ENCODE data around the gene DGKQ.

Gene DGKQ

DNA sequence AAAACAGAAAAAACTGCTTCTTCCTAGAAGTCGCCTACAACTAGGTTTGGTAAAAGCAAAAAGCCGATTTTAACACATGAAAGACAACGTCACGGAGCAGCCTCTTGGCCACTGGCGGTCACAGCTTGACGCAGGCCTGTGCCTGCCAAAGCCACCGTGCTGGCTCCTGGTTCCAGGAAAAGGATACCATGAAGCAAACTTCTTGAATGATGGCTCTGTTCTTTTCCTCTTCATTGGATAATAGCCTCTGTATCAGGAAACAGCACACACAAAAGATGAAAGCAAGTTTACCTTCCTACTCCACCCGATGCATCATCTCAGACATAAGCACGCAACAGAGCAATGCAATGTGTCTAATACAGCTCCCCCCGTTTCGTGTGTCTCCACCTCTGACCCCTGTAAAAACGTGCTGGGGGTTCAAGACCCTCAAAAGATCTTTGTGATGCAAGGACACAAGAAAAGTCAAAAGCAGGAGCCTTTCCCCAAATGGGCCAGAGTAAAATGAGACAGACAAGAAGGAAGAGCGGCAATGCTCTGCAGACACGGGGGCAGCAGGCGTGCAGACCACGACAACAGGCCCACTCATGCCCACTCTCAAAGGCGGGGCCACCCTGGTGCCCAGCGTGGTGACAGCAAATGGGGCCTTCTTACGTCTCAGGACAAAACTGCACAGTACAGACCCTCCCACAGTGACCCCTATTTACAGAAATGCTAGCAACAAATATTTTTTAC, 60.7 kb downstream of the DGKQ start:
- no peak for DNase-seq (ENCODE audit: low spot score)
- TF ChIP-seq, protein P1, sequence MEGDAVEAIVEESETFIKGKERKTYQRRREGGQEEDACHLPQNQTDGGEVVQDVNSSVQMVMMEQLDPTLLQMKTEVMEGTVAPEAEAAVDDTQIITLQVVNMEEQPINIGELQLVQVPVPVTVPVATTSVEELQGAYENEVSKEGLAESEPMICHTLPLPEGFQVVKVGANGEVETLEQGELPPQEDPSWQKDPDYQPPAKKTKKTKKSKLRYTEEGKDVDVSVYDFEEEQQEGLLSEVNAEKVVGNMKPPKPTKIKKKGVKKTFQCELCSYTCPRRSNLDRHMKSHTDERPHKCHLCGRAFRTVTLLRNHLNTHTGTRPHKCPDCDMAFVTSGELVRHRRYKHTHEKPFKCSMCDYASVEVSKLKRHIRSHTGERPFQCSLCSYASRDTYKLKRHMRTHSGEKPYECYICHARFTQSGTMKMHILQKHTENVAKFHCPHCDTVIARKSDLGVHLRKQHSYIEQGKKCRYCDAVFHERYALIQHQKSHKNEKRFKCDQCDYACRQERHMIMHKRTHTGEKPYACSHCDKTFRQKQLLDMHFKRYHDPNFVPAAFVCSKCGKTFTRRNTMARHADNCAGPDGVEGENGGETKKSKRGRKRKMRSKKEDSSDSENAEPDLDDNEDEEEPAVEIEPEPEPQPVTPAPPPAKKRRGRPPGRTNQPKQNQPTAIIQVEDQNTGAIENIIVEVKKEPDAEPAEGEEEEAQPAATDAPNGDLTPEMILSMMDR (IDR thresholded peaks at IDR 0.05; ENCODE audit: borderline replicate concordance, control extremely low read depth, extremely low read depth, insufficient read depth, missing control alignments): no peak
- in situ Hi-C loops (cut with MboI; ENCODE audit: low sequenced_read_pairs, unreplicated experiment): no loop called here

DNA sequence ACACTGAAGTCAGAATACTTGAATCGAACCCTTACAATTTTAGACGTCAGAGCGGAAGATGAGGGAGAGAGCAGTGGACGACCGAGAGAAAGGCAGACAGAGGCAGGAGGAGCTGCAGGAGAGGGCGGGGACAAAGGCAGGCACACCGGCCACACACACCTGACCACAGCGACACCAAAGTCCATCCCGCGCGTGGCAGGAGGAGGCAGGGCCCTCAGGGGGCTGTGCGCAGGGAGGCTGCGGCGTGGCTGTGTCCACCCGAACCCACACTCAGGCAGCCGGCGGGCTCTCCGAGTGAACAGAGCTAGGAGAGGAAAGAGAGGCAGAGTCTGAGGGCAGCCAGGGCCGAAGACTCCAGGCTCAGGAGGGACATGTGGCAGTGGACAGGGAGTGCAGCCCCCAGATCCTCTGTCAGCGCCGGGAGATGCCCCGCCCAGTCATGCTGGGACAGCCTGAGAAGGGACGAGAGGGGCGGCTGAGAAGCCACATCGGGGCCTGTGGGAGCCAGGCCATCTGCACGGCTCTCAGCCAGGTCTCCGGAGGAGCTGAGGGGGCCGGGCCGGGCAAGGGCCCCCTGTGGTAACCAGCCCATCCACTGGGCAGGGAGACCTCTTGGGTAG, 61.4 kb downstream of the DGKQ start:
- TF ChIP-seq, protein P1 (IDR thresholded peaks at IDR 0.05; ENCODE audit: borderline replicate concordance, control extremely low read depth, extremely low read depth, insufficient read depth, missing control alignments): no peak
- DNase-seq (ENCODE audit: low spot score): no peak
- in situ Hi-C loops (cut with MboI; ENCODE audit: low sequenced_read_pairs, unreplicated experiment): no loop called here

DNA sequence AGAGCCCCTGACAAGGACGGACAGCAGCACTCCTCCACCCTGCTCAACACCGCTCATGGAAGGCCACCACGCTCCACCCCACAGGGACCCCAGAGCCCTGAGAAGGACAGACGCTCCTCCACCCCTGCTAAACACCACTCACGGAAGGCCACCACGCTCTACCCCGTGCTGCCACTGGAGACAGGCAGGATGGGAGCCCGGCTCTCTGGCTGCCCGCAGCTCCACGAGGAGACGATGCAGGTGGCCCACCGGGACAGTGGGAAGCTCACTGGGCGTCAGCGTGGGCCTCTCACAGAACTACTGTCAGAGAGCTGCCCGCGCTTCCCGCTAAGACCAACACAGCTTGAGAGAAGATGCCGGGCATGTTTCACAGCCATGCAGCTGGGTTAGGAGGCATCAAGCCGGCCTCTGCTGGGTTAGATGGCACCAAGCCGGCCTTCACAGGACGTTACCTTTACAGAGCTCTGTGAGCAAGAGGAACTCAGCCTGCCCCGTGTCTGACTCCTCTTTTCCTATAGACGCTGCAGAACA, 62.1 kb downstream of the DGKQ start:
- TF ChIP-seq, protein P1 (IDR thresholded peaks at IDR 0.05; ENCODE audit: borderline replicate concordance, control extremely low read depth, extremely low read depth, insufficient read depth, missing control alignments): no peak
- in situ Hi-C loops (cut with MboI; ENCODE audit: low sequenced_read_pairs, unreplicated experiment): no loop called here
- no peak for DNase-seq (ENCODE audit: low spot score)

DNA sequence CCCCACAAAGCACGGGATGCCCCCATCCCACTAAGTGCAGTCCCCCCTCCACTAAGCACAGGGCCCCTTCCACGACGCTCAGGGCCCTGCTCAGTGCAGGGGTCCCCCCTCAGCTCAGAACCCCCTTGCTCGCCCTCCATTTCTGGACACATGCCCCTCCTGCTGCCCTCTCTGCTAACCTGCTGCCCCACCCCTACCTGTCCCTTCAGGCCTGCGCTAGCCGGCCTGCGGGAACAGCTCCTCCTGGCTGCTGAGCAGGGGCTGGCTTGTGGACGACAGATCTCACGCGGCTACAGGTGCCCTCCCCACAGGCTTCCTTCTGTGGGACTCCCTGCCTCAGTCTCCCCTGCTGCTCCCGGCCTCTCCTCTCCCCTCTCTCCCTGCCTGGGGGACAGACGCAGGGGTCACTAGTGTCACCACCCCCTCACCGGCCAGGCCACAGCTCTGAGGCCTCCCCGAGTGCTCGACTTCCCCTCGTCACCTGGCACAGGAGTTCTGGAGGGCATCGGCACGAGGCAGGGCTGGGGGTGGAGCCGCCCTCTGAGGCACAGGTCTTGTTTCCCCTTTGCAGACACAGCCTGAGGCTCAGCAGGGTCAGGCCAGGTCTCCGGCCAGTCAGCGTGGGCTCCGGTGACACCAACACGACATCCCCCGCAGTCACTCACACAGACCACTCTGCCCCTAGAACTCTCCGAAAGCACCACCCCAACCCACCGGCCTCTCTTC, 62.8 kb downstream of the DGKQ start:
- no peak for DNase-seq (ENCODE audit: low spot score)
- in situ Hi-C loops (cut with MboI; ENCODE audit: low sequenced_read_pairs, unreplicated experiment): no loop called here
- TF ChIP-seq, protein P1 (IDR thresholded peaks at IDR 0.05; ENCODE audit: borderline replicate concordance, control extremely low read depth, extremely low read depth, insufficient read depth, missing control alignments): no peak

DNA sequence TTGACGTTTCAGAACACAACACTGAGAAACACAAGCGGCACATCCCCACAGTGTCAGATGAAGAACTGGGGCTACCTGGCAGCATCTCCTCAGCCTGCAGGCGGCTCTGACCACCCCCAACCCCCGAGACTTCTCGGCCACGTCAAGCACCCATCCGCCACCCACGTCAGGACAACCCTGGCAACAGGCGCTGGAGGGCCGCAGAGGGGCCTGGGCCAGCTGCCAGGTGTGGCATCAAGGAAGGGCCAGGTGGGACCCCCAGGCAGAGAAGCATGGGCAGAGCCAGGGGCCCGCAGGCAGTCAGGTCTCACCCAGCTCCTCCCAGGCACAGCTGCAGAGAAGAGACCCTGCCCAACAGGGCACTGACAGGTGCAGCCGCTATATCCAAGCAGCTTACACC, 63.5 kb downstream of the DGKQ start:
- in situ Hi-C loops (cut with MboI; ENCODE audit: low sequenced_read_pairs, unreplicated experiment): no loop called here
- TF ChIP-seq, protein P1 (IDR thresholded peaks at IDR 0.05; ENCODE audit: borderline replicate concordance, control extremely low read depth, extremely low read depth, insufficient read depth, missing control alignments): no peak
- no peak for DNase-seq (ENCODE audit: low spot score)

DNA sequence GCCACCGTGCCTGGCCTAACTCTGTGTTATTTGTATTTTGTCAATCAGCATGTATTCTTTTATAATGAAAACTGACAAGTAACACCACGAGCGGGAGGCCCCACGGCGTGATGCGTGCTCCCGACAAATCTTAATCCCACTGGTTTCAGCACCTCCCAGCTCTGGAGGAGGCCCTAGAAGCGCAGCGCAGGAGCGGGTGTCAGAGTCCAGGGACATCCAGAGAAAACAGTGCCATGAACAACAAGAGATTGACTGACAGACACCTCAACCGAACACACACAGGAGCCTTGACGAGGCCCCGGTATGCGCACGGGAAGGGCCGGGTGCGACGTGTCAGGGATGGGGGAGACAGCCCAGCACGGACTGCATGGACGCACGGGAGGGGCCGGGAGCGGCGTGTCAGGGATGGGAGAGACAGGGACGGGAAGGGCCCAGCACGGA, 64.2 kb downstream of the DGKQ start:
- in situ Hi-C loops (cut with MboI; ENCODE audit: low sequenced_read_pairs, unreplicated experiment): no loop called here
- TF ChIP-seq, protein P1 (IDR thresholded peaks at IDR 0.05; ENCODE audit: borderline replicate concordance, control extremely low read depth, extremely low read depth, insufficient read depth, missing control alignments): no peak
- no peak for DNase-seq (ENCODE audit: low spot score)

Measured in GM13976 (cell line).